Liver (tissue), 9 donors: ENCODE data around the gene FZD10. TPM values are rescaled to one million over a fixed set of nuclear protein-coding genes. Genes with fewer than 3 reads are reported as not detected.

Experiments
- DNase-seq: peaks from one replicate; pipeline ENCODE4 v3.0.0-alpha.2; 2017; ENCODE audit warnings: low spot score
- H3K27ac ChIP-seq, 2 donors: one replicate each; pipeline ENCODE4 v1.7.0; 2013; ENCODE audit warnings: inconsistent platforms in 2 of 2, low read length in 2 of 2, control low read depth in 1 of 2, low read depth in 1 of 2, mild to moderate bottlenecking in 1 of 2
- H3K27me3 ChIP-seq, 4 donors: one replicate each; pipeline versions ENCODE4 v1.6.1 to v1.7.0; 2013; ENCODE audit warnings: low read length in 3 of 4, inconsistent platforms in 1 of 4, mild to moderate bottlenecking in 1 of 4, moderate library complexity in 1 of 4; ENCODE audit not compliant: control insufficient read depth in 4 of 4, insufficient read depth in 4 of 4
- H3K36me3 ChIP-seq, 4 donors: one replicate each; pipeline versions ENCODE4 v1.6.1 to v1.7.0; 2013; ENCODE audit warnings: low read length in 3 of 4, mild to moderate bottlenecking in 3 of 4, low read depth in 1 of 4, moderate library complexity in 1 of 4; ENCODE audit not compliant: control insufficient read depth in 4 of 4, insufficient read depth in 3 of 4
- H3K4me1 ChIP-seq, 4 donors: one replicate each; pipeline versions ENCODE4 v1.6.1 to v1.7.0; 2013; ENCODE audit warnings: low read length in 3 of 4, mild to moderate bottlenecking in 3 of 4, moderate library complexity in 1 of 4; ENCODE audit not compliant: control insufficient read depth in 4 of 4, insufficient read depth in 4 of 4
- H3K4me3 ChIP-seq, 3 donors: one replicate each; pipeline versions ENCODE4 v1.6.1 to v1.7.0; 2013; ENCODE audit warnings: low read length in 3 of 3, control low read depth in 1 of 3, low read depth in 1 of 3, mild to moderate bottlenecking in 1 of 3
- H3K9ac ChIP-seq, 2 donors: one replicate each; pipeline ENCODE4 v1.7.0; 2013; ENCODE audit warnings: low read length in 2 of 2, mild to moderate bottlenecking in 2 of 2, moderate library complexity in 2 of 2, control low read depth in 1 of 2, low read depth in 1 of 2
- H3K9me3 ChIP-seq, 4 donors: one replicate each; pipeline versions ENCODE4 v1.6.1 to v1.7.0; 2013; ENCODE audit warnings: low read length in 3 of 4; ENCODE audit not compliant: control insufficient read depth in 4 of 4
- EGR1 ChIP-seq, 2 donors: IDR thresholded peaks; 2 replicates each; pipeline ENCODE4 v1.6.1; 2016 to 2018; ENCODE audit warnings: antibody characterized with exemption in 2 of 2, low read depth in 2 of 2
- FOXA1 ChIP-seq: IDR thresholded peaks from 2 replicates; pipeline ENCODE4 v1.6.1; 2016; ENCODE audit warnings: antibody characterized with exemption
- FOXA2 ChIP-seq: IDR thresholded peaks from 2 replicates; pipeline ENCODE4 v1.6.1; 2016; ENCODE audit warnings: antibody characterized with exemption
- GABPA ChIP-seq, 2 donors: IDR thresholded peaks in 1 of 2; conservative IDR thresholded peaks in 1 of 2; 2 replicates each; pipeline ENCODE4 v1.6.1; 2016; ENCODE audit warnings: antibody characterized with exemption in 2 of 2, mild to moderate bottlenecking in 1 of 2, moderate library complexity in 1 of 2
- HNF4A ChIP-seq, 2 donors: conservative IDR thresholded peaks; 2 replicates each; pipeline ENCODE4 v1.6.1; 2016; ENCODE audit warnings: antibody characterized with exemption in 2 of 2, mild to moderate bottlenecking in 2 of 2
- HNF4G ChIP-seq: IDR thresholded peaks from 2 replicates; pipeline ENCODE4 v1.6.1; 2016; ENCODE audit warnings: antibody characterized with exemption
- JUND ChIP-seq, 2 donors: IDR thresholded peaks; 2 replicates each; pipeline ENCODE4 v1.6.1; 2016; ENCODE audit warnings: antibody characterized with exemption in 2 of 2
- MAX ChIP-seq: IDR thresholded peaks from 2 replicates; pipeline ENCODE4 v1.6.1; 2016; ENCODE audit warnings: antibody characterized with exemption
- NR2F2 ChIP-seq: IDR thresholded peaks from 2 replicates; pipeline ENCODE4 v1.6.1; 2016; ENCODE audit warnings: antibody characterized with exemption
- RAD21 ChIP-seq, 2 donors: IDR thresholded peaks; 2 replicates each; pipeline ENCODE4 v1.6.1; 2016; ENCODE audit warnings: antibody characterized with exemption in 2 of 2, mild to moderate bottlenecking in 2 of 2
- RXRA ChIP-seq, 2 donors: IDR thresholded peaks; 2 replicates each; pipeline ENCODE4 v1.6.1; 2017 to 2018; ENCODE audit warnings: antibody characterized with exemption in 2 of 2, mild to moderate bottlenecking in 1 of 2
- SP1 ChIP-seq: IDR thresholded peaks from 2 replicates; pipeline ENCODE4 v1.6.1; 2018; ENCODE audit warnings: antibody characterized with exemption, mild to moderate bottlenecking
- TAF1 ChIP-seq: conservative IDR thresholded peaks from 2 replicates; pipeline ENCODE4 v1.6.1; 2016; ENCODE audit warnings: antibody characterized with exemption, mild to moderate bottlenecking
- YY1 ChIP-seq: IDR thresholded peaks from 2 replicates; pipeline ENCODE4 v1.6.1; 2016; ENCODE audit warnings: antibody characterized with exemption, mild to moderate bottlenecking
- WGBS: extraction: QIAGEN DNeasy Blood & Tissue Kit; methylation state at CpG from one replicate; pipeline ENCODE4 v1.1.7; 2013; 5-methylcytosine and 5-hydroxymethylcytosine counted together
- polyA plus RNA-seq, 2 donors: library from polyadenylated mRNA; stranded (reverse) in 1 of 2; unstranded in 1 of 2; fragments of 200-250 nt in 1 of 2; fragments of >200 nt in 1 of 2; fragmentation: Nextera tagmentation in 1 of 2; extraction: Ambion mirVana in 1 of 2; gene quantifications; one replicate each; pipeline versions ENCODE4 v1.2.1 to v1.2.3, GENCODE V29; 2013 to 2015
- total RNA-seq, 2 donors: library from RNA; depleted of rRNA; stranded (reverse); fragments of >200 nt; gene quantifications; one replicate each; pipeline ENCODE4 v1.2.3, GENCODE V29; 2014
- TF ChIP-seq, protein P1 (sequence below): IDR thresholded peaks from 2 replicates; pipeline ENCODE4 v1.6.1; 2016; ENCODE audit warnings: antibody characterized with exemption
- TF ChIP-seq, protein P2 (sequence below): fragments of 150-350 bp; IDR thresholded peaks from 2 replicates; pipeline ENCODE4 v1.5.1; 2017; ENCODE audit warnings: improper control_type of control experiment, low read depth, low read length; ENCODE audit not compliant: missing input control
- TF ChIP-seq, protein P3 (sequence below): IDR thresholded peaks from 2 replicates; pipeline ENCODE4 v1.6.1; 2016; ENCODE audit warnings: antibody characterized with exemption, mild to moderate bottlenecking
- TF ChIP-seq, protein P4 (sequence below): IDR thresholded peaks from 2 replicates; pipeline ENCODE4 v1.6.1; 2016; ENCODE audit warnings: antibody characterized with exemption
- donor health status: healthy.
- donor health status: healthy.
- donor health status: healthy.
- donor health status: healthy.
- donor health status: healthy.

FZD10 gene
- total and polyA plus RNA-seq, 4 donors = 0.02 TPM; not detected in 3

DNA sequence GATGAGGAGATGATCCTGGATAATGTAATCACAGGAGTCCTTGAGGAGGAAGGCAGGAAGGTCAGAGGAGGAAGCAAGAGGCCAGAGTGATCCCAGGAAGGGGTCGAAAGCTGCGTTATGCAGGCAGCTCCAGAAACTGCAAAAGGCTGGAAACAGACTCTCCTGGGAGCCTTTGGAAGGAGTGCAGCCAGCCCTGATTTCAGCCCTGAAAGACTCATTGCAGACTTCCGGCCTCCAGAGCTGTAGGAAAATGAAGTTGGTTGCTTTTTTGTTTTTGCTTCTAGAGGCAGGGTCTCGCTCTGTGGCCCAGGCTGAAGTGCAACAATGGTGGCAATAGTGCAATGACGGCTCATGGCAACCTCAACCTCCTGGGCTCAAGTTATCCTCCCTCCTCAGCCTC is 44.6 kb upstream of the FZD10 start:
- no peaks in the 10 kb centered on the region for H3K9me3 ChIP-seq
- H3K4me3 ChIP-seq = no peak overlapping the region
- DNase-seq = no peak
- H3K4me1 ChIP-seq = no peaks in the 10 kb centered on the region
- TF ChIP-seq YY1 = no peak
- no peak for TF ChIP-seq JUND (IDR thresholded peaks at IDR 0.05)
- TF ChIP-seq, protein P1, sequence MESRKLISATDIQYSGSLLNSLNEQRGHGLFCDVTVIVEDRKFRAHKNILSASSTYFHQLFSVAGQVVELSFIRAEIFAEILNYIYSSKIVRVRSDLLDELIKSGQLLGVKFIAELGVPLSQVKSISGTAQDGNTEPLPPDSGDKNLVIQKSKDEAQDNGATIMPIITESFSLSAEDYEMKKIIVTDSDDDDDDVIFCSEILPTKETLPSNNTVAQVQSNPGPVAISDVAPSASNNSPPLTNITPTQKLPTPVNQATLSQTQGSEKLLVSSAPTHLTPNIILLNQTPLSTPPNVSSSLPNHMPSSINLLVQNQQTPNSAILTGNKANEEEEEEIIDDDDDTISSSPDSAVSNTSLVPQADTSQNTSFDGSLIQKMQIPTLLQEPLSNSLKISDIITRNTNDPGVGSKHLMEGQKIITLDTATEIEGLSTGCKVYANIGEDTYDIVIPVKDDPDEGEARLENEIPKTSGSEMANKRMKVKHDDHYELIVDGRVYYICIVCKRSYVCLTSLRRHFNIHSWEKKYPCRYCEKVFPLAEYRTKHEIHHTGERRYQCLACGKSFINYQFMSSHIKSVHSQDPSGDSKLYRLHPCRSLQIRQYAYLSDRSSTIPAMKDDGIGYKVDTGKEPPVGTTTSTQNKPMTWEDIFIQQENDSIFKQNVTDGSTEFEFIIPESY = no peak
- TF ChIP-seq GABPA (IDR thresholded peaks at IDR 0.05 in 1 of 2, conservative IDR thresholded peaks at IDR 0.05 in 1 of 2) = no peak
- TF ChIP-seq, protein P2, sequence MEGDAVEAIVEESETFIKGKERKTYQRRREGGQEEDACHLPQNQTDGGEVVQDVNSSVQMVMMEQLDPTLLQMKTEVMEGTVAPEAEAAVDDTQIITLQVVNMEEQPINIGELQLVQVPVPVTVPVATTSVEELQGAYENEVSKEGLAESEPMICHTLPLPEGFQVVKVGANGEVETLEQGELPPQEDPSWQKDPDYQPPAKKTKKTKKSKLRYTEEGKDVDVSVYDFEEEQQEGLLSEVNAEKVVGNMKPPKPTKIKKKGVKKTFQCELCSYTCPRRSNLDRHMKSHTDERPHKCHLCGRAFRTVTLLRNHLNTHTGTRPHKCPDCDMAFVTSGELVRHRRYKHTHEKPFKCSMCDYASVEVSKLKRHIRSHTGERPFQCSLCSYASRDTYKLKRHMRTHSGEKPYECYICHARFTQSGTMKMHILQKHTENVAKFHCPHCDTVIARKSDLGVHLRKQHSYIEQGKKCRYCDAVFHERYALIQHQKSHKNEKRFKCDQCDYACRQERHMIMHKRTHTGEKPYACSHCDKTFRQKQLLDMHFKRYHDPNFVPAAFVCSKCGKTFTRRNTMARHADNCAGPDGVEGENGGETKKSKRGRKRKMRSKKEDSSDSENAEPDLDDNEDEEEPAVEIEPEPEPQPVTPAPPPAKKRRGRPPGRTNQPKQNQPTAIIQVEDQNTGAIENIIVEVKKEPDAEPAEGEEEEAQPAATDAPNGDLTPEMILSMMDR = no peak
- no peak for TF ChIP-seq TAF1
- no peak for TF ChIP-seq EGR1 (IDR thresholded peaks at IDR 0.05; ENCODE audit: low read depth in 2 of 2)
- no peak for TF ChIP-seq RXRA (IDR thresholded peaks at IDR 0.05)
- TF ChIP-seq MAX = no peak
- no peak for TF ChIP-seq HNF4A (conservative IDR thresholded peaks at IDR 0.05)
- no peak for TF ChIP-seq NR2F2
- TF ChIP-seq SP1 = no peak
- TF ChIP-seq FOXA2 = no peak
- TF ChIP-seq, protein P3, sequence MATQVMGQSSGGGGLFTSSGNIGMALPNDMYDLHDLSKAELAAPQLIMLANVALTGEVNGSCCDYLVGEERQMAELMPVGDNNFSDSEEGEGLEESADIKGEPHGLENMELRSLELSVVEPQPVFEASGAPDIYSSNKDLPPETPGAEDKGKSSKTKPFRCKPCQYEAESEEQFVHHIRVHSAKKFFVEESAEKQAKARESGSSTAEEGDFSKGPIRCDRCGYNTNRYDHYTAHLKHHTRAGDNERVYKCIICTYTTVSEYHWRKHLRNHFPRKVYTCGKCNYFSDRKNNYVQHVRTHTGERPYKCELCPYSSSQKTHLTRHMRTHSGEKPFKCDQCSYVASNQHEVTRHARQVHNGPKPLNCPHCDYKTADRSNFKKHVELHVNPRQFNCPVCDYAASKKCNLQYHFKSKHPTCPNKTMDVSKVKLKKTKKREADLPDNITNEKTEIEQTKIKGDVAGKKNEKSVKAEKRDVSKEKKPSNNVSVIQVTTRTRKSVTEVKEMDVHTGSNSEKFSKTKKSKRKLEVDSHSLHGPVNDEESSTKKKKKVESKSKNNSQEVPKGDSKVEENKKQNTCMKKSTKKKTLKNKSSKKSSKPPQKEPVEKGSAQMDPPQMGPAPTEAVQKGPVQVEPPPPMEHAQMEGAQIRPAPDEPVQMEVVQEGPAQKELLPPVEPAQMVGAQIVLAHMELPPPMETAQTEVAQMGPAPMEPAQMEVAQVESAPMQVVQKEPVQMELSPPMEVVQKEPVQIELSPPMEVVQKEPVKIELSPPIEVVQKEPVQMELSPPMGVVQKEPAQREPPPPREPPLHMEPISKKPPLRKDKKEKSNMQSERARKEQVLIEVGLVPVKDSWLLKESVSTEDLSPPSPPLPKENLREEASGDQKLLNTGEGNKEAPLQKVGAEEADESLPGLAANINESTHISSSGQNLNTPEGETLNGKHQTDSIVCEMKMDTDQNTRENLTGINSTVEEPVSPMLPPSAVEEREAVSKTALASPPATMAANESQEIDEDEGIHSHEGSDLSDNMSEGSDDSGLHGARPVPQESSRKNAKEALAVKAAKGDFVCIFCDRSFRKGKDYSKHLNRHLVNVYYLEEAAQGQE = no peak
- no peak for TF ChIP-seq FOXA1
- TF ChIP-seq RAD21 (IDR thresholded peaks at IDR 0.05) = no peak
- TF ChIP-seq HNF4G = no peak
- TF ChIP-seq, protein P4, sequence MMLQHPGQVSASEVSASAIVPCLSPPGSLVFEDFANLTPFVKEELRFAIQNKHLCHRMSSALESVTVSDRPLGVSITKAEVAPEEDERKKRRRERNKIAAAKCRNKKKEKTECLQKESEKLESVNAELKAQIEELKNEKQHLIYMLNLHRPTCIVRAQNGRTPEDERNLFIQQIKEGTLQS = no peak
- H3K9ac ChIP-seq = no peak overlapping the region
- no peak overlapping the region for H3K27ac ChIP-seq
- 76% methylated on average over 5 of the region's 5 CpGs for WGBS
- no peaks in the 10 kb centered on the region for H3K36me3 ChIP-seq
- peaks cover 0 to 4% (median 0%) of the 10 kb centered on the region in 4 donors for H3K27me3 ChIP-seq
